SK-N-DZ (cell line): ENCODE measurements around the gene PVALEF.

Source experiments
- DNase-seq: peaks from one replicate; pipeline ENCODE4 v3.0.0-alpha.2; 2015; ENCODE audit warnings: low spot score

Gene PVALEF

GRCh38 chr17:81161972-81162371, 3.3 kb upstream of the PVALEF start:
- no peak for DNase-seq

GRCh38 chr17:81162491-81162890, 2.8 kb upstream of the PVALEF start:
- DNase-seq, result no peak

- DNase-seq, result no peak
Measured at GRCh38 chr17:81163051-81163695, 2.1 kb upstream of the PVALEF start.

- DNase-seq, result no peak
Measured at GRCh38 chr17:81163703-81164370, 1.5 kb upstream of the PVALEF start.

GRCh38 chr17:81164371-81165245, 699 bp upstream of the PVALEF start:
- DNase-seq, result no peak

- DNase-seq, result no peak
Measured at GRCh38 chr17:81166033-81166492, 756 bp downstream of the PVALEF start, which contains the start of gene AATK. Gene AATK, minus strand, starts transcription at chr17:81166221. Its CDS starts 229 bp downstream, at chr17:81165992.

- no peak for DNase-seq
Measured at GRCh38 chr17:81167194-81167524, 1.9 kb downstream of the PVALEF start.

- DNase-seq, result no peak
Measured at GRCh38 chr17:81167638-81168037, 2.3 kb downstream of the PVALEF start.

- DNase-seq, result no peak
Measured at GRCh38 chr17:81169870-81170309, 4.6 kb downstream of the PVALEF start.

- DNase-seq, result no peak
Measured at GRCh38 chr17:81170727-81171494, 5.6 kb downstream of the PVALEF start.

GRCh38 chr17:81171941-81172340, 6.6 kb downstream of the PVALEF start:
- no peak for DNase-seq

- no peak for DNase-seq
Measured at GRCh38 chr17:81173052-81173761, 7.9 kb downstream of the PVALEF start.

- DNase-seq, result no peak
Measured at GRCh38 chr17:81173762-81174155, 8.5 kb downstream of the PVALEF start.

GRCh38 chr17:81176666-81177065, 11.4 kb downstream of the PVALEF start:
- DNase-seq, result no peak

GRCh38 chr17:81178136-81179091, 13.1 kb downstream of the PVALEF start:
- DNase-seq, result no peak

- no peak for DNase-seq
Measured at GRCh38 chr17:81179220-81179619, 13.9 kb downstream of the PVALEF start.

GRCh38 chr17:81179861-81180260, 14.6 kb downstream of the PVALEF start:
- no peak for DNase-seq

- no peak for DNase-seq
Measured at GRCh38 chr17:81180836-81181810, 15.8 kb downstream of the PVALEF start.

- DNase-seq, result no peak
Measured at GRCh38 chr17:81181811-81182185, 16.5 kb downstream of the PVALEF start.
